Measurements from ENCODE around the gene FBXL5.

Gene FBXL5

DNA sequence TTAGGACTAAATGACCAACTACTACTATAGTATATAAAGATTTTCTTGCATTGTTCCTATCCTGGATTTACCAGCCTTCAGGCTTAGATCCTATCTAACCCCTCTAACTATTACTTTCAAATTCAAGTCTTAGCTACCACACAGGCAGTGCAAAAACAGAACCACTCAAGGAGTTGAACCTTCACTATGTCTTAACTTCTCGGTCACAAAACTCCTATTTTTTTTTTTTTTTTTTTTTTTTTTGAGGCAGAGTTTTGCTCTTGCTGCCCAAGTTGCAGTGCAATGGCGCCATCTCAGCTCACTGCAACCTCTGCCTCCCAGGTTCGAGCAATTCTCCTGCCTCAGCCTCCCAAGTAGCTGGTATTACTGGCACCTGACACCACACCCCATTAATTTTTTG, 20.2 kb upstream of the FBXL5 start:
- no peaks in the 10 kb centered on the region for H3K9me3 ChIP-seq (replicated peaks; ENCODE audit: low read length)

DNA sequence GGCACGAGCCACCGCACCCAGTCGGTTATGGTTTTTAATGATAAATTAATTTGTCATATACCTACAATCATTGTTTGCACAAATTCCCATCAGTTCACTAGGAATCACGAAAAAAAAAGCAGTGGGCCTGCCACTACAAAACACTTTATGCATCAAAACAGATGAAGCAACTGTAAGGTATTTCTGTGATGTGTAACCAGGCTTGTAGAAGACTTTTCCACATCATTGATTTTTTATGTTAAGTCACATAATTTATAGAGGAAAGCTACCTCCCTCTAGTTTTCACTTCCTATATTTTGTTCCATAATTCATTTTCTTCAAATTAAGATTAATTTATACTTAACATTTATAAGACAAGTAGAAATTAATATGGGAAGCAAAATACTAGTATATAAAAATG, 19.8 kb upstream of the FBXL5 start:
- H3K4me3 ChIP-seq (ENCODE audit: low read length): no peak overlapping the region
- no peak overlapping the region for H3K4me2 ChIP-seq (ENCODE audit: low read length)
- no peaks in the 10 kb centered on the region for H3K27me3 ChIP-seq (ENCODE audit: control insufficient read depth, insufficient read depth, low read length)
- no peaks in the 10 kb centered on the region for H3K9me3 ChIP-seq (replicated peaks; ENCODE audit: low read length)
- no peak overlapping the region for H3K9ac ChIP-seq (ENCODE audit: low read depth, low read length)
- no peaks in the 10 kb centered on the region for H3K36me3 ChIP-seq (ENCODE audit: insufficient read depth, low read length)
- peaks cover 10% of the 10 kb centered on the region for H3K4me1 ChIP-seq (ENCODE audit: control insufficient read depth, insufficient read depth, low read length)

More for the DNA sequence above, 20.2 kb upstream of the FBXL5 start:
- peaks cover 12% of the 10 kb centered on the region for H3K4me1 ChIP-seq (ENCODE audit: control insufficient read depth, insufficient read depth, low read length)
- no peaks in the 10 kb centered on the region for H3K36me3 ChIP-seq (ENCODE audit: insufficient read depth, low read length)
- H3K4me2 ChIP-seq (ENCODE audit: low read length): no peak overlapping the region
- H3K4me3 ChIP-seq (ENCODE audit: low read length): no peak overlapping the region
- no peak overlapping the region for H3K9ac ChIP-seq (ENCODE audit: low read depth, low read length)
- H3K27me3 ChIP-seq (ENCODE audit: control insufficient read depth, insufficient read depth, low read length): no peaks in the 10 kb centered on the region

DNA sequence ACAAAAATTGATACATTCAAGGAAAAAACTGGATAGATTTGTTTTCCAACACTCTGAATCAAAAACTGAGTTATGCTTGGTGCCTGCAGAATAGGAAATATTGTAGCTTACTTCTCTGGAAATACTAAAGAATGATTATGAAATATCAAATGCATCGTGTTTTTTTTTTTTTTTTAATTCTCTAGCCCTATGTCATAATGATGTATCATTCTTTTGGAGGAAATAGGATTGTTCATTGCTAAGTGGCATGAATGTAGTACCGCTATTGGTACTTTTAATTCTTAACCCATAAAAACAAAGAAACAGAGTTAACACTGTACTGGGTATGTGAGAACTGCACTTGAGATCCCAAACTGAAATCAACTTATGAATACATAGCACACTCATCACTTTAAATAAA, 18.9 kb upstream of the FBXL5 start:
- H3K27me3 ChIP-seq (ENCODE audit: control insufficient read depth, insufficient read depth, low read length): no peaks in the 10 kb centered on the region
- H3K9ac ChIP-seq (ENCODE audit: low read depth, low read length): no peak overlapping the region
- peaks cover 6% of the 10 kb centered on the region for H3K4me1 ChIP-seq (ENCODE audit: control insufficient read depth, insufficient read depth, low read length)
- H3K4me3 ChIP-seq (ENCODE audit: low read length): no peak overlapping the region
- no peak overlapping the region for H3K4me2 ChIP-seq (ENCODE audit: low read length)
- no peaks in the 10 kb centered on the region for H3K9me3 ChIP-seq (replicated peaks; ENCODE audit: low read length)
- no peaks in the 10 kb centered on the region for H3K36me3 ChIP-seq (ENCODE audit: insufficient read depth, low read length)

DNA sequence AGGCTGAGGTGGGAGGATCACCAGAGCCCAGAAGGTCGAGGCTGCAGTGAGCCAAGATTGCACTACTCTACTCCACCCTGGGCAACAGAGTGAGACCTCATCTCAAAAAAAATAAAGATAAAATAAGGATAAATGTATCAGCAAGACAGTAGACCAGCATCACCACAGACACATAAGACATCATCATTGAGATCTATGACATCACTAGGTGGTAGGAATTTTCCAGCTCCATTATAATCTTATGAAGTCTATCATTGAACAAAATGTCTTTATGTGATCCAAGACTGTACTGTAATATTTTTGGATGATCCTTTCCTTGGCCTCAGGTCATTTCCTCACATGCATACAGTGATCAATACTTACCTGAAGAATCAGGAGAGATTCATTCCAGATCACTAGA, 18.2 kb upstream of the FBXL5 start:
- Histone ChIP-seq H3K4me3 (ENCODE audit: low read length) (no peak overlapping the region), H3K4me2 (ENCODE audit: low read length) (no peak overlapping the region), H3K4me1 (ENCODE audit: control insufficient read depth, insufficient read depth, low read length) (peaks cover 6% of the 10 kb centered on the region), H3K9ac (ENCODE audit: low read depth, low read length) (no peak overlapping the region), H3K27me3 (ENCODE audit: control insufficient read depth, insufficient read depth, low read length) (no peaks in the 10 kb centered on the region), H3K36me3 (ENCODE audit: insufficient read depth, low read length) (no peaks in the 10 kb centered on the region), H3K9me3 (replicated peaks; ENCODE audit: low read length) (no peaks in the 10 kb centered on the region)

DNA sequence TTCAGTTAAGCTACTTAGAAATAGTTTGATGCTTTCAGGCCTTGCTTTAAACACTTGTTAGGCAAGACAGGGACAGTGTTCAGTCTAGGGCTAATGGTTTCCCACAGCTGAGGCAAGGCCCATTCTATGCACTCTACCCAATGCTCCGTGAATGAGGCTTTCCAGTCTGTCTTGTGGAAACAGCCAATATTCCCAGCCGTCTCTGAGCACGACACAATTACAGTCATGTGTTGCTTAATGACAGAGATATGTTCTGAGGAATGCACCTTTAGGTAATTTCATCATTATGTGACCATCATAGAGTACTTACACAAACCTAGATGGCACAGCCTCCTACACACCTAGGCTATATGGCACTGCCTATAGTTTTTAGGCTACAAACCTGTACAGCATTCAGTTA, 16.9 kb upstream of the FBXL5 start:
- H3K9me3 ChIP-seq (replicated peaks; ENCODE audit: low read length): no peaks in the 10 kb centered on the region
- peaks cover 2% of the 10 kb centered on the region for H3K36me3 ChIP-seq (ENCODE audit: insufficient read depth, low read length)
- H3K4me3 ChIP-seq (ENCODE audit: low read length): no peak overlapping the region
- no peaks in the 10 kb centered on the region for H3K4me1 ChIP-seq (ENCODE audit: control insufficient read depth, insufficient read depth, low read length)
- H3K9ac ChIP-seq (ENCODE audit: low read depth, low read length): no peak overlapping the region
- no peak overlapping the region for H3K4me2 ChIP-seq (ENCODE audit: low read length)
- no peaks in the 10 kb centered on the region for H3K27me3 ChIP-seq (ENCODE audit: control insufficient read depth, insufficient read depth, low read length)

DNA sequence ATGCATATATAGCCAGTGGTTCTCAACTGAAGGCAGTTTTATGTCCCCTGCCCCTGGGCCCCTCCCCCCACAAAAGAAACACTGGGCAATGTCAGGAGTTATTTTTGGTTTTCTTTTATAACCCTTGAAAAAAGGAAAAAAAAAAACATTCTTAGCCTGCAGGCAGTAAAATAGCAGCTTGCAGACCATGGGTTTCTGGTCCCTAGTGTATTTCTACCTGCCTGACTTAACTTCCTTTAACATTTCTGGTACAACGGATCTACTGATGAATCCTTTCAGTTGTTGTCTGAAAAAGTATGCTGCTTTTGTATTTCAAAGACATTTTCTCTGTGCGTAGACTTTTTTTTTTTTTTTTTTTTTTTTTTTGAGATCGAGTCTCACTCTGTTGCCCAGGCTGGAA, 15.4 kb upstream of the FBXL5 start:
- H3K9me3 ChIP-seq (replicated peaks; ENCODE audit: low read length): no peaks in the 10 kb centered on the region
- no peak overlapping the region for H3K4me2 ChIP-seq (ENCODE audit: low read length)
- H3K36me3 ChIP-seq (ENCODE audit: insufficient read depth, low read length): peaks cover 5% of the 10 kb centered on the region
- peaks cover 11% of the 10 kb centered on the region for H3K4me1 ChIP-seq (ENCODE audit: control insufficient read depth, insufficient read depth, low read length)
- H3K4me3 ChIP-seq (ENCODE audit: low read length): no peak overlapping the region
- no peak overlapping the region for H3K9ac ChIP-seq (ENCODE audit: low read depth, low read length)
- H3K27me3 ChIP-seq (ENCODE audit: control insufficient read depth, insufficient read depth, low read length): no peaks in the 10 kb centered on the region

DNA sequence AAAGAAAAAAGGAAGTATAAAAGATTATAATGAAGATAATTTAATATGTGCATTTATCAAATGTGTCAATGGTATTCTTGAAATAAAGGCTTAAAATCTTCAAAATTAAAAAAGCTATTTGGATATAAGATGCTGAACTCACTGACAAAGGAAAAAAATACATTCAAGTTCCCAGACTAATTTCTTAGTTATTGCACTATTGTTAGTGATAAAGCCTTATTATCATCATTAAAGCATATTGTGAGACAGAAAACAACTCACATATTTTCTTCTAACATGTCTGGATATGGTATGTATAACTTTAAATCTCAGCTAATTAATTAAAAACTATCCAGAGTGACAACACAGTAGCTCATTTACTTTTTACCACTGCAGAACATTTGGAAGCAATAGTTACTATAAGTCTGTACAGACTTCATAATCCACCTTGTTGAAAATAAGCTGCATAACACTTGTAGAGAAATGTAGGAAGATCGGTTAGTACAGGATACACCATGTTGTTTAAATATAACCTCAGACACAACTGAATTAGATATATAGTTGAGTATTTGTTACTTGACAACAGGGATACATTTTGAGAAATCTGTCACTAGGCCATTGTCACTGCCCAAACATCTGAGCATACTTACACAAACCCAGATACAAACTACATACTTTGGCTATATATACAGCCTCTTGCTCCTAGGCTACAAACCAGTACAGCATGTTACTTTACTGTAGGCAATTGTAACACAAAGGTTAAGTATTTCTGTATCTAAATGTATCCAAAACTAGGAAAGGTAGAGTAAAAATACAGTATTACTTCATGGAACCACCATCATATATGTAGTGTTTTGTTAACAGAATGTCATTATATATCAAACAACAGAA, 13.6 kb upstream of the FBXL5 start:
- Histone ChIP-seq H3K9ac (ENCODE audit: low read depth, low read length) (no peak overlapping the region), H3K4me3 (ENCODE audit: low read length) (no peak overlapping the region), H3K27me3 (ENCODE audit: control insufficient read depth, insufficient read depth, low read length) (no peaks in the 10 kb centered on the region), H3K36me3 (ENCODE audit: insufficient read depth, low read length) (peaks cover 5% of the 10 kb centered on the region), H3K4me1 (ENCODE audit: control insufficient read depth, insufficient read depth, low read length) (peaks cover 14% of the 10 kb centered on the region), H3K9me3 (replicated peaks; ENCODE audit: low read length) (no peaks in the 10 kb centered on the region), H3K4me2 (ENCODE audit: low read length) (no peak overlapping the region)

DNA sequence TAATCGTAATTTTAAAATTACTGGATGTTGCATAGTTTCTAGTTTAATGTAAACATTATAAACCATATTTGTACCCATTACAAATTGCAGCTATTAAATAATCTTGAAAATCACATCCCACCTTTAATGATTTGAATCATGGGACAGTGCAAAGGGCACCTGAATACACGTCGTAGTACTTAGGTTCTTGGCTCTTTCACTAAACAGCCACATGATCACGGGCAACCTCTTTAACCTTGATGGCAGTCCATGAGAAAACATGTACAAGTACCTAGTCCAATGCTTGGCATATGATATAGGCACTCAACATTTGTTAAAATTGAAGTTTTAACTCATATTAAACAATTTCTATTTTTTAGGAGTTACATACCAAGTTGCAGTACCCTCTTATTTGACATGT, 11.8 kb upstream of the FBXL5 start:
- Histone ChIP-seq H3K27me3 (ENCODE audit: control insufficient read depth, insufficient read depth, low read length) (no peaks in the 10 kb centered on the region), H3K4me2 (ENCODE audit: low read length) (no peak overlapping the region), H3K36me3 (ENCODE audit: insufficient read depth, low read length) (peaks cover 5% of the 10 kb centered on the region), H3K4me3 (ENCODE audit: low read length) (no peak overlapping the region), H3K9ac (ENCODE audit: low read depth, low read length) (no peak overlapping the region), H3K9me3 (replicated peaks; ENCODE audit: low read length) (no peaks in the 10 kb centered on the region), H3K4me1 (ENCODE audit: control insufficient read depth, insufficient read depth, low read length) (peaks cover 14% of the 10 kb centered on the region)

DNA sequence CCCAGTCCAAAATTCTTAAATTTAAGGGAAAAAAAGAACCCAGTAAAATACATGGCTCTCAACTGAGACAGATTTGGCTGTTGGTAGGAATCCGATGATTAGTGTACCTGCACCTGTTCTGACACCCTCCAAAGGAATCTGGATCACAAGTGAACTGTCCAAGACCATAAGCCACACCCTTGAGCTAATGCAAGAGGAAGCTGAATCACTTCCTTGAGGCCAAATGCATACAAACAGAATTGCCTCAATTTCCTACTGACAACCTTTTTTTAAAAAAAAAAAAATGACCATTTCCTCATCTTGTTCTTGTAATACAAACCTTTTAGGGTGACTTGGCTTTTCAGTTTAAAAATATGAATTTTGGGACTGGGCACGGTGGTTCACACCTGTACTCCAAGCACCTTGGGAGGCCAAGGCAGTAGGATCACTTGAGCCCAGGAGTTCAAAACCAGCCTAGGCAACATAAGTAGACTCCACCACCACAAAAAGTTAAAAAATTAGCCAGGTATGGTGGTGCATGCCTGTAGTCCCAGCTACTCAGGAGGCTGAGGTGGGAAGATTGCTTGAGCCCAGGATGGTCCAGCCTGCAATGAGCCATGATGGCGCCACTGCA, 10.7 kb upstream of the FBXL5 start:
- H3K4me3 ChIP-seq (ENCODE audit: low read length): no peak overlapping the region
- peak overlapping the region; percentile 39 for H3K4me2 ChIP-seq (ENCODE audit: low read length)
- peaks cover 5% of the 10 kb centered on the region for H3K36me3 ChIP-seq (ENCODE audit: insufficient read depth, low read length)
- H3K27me3 ChIP-seq (ENCODE audit: control insufficient read depth, insufficient read depth, low read length): no peaks in the 10 kb centered on the region
- H3K4me1 ChIP-seq (ENCODE audit: control insufficient read depth, insufficient read depth, low read length): peaks cover 14% of the 10 kb centered on the region
- H3K9me3 ChIP-seq (replicated peaks; ENCODE audit: low read length): no peaks in the 10 kb centered on the region
- H3K9ac ChIP-seq (ENCODE audit: low read depth, low read length): no peak overlapping the region

DNA sequence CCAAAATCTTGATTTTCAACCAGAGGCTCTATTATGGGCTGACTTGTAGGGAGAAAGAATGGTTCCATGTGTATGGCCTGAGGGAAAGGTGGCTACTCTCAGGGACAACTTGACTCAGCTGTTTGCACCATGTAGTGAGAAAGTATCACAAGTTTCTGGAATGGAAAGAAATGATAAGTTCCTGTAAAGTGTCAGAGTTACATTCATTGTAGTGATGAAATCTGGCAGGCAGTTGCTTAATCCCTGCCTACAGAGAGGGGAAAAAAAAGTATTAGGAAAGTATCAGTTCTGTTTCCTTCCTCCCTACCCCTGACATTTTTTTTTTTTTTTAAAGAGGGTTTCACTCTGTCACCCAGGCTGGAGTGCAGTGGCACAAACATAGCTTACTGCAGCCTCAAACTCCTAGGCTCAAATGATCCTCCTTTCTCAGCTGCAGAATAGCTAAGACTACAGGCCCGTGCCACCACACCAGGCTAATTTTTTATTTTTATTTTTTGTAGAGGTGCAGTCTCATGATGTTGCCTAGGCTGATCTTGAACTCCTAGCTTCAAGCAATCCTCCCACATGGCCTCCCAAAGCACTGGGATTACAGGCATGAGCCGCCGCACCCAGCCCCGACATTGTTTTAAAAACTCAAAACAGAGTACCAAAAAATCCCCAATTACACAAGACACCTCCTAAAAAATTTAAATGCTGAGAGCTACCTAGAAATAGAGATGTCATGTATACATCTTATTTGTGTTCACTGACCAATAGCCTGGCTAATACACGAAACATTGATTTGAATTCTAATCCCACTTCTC, 4.8 kb upstream of the FBXL5 start:
- Histone ChIP-seq H3K4me3 (ENCODE audit: low read length) (no peak overlapping the region), H3K9ac (ENCODE audit: low read depth, low read length) (no peak overlapping the region)

DNA sequence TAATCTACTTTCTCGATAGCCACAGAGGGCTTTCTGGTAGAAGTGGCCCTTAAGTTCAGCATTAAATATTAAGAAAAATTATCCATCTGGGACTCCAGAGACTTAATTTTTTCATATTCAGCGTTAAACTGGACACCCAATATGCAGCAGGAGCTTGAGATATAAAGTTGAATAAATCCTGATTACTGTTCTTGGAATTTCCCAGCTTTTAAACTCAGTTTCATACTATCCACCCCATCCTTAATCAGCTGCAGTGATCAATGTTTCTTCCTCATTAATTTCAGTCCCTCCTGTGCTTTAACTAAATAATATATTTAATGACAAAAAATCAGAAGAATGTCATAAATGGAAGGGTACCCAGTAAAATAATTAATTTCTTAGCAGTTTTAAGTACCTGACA, 3.6 kb upstream of the FBXL5 start:
- Histone ChIP-seq H3K9ac (ENCODE audit: low read depth, low read length) (no peak overlapping the region), H3K36me3 (ENCODE audit: insufficient read depth, low read length) (no peaks in the 10 kb centered on the region), H3K4me1 (ENCODE audit: control insufficient read depth, insufficient read depth, low read length) (peaks cover 19% of the 10 kb centered on the region), H3K4me2 (ENCODE audit: low read length) (no peak overlapping the region), H3K4me3 (ENCODE audit: low read length) (no peak overlapping the region), H3K9me3 (replicated peaks; ENCODE audit: low read length) (no peaks in the 10 kb centered on the region), H3K27me3 (ENCODE audit: control insufficient read depth, insufficient read depth, low read length) (no peaks in the 10 kb centered on the region)

More for the DNA sequence above, 4.8 kb upstream of the FBXL5 start:
- peaks cover 19% of the 10 kb centered on the region for H3K4me1 ChIP-seq (ENCODE audit: control insufficient read depth, insufficient read depth, low read length)
- H3K9me3 ChIP-seq (replicated peaks; ENCODE audit: low read length): no peaks in the 10 kb centered on the region
- no peak overlapping the region for H3K4me2 ChIP-seq (ENCODE audit: low read length)
- no peaks in the 10 kb centered on the region for H3K36me3 ChIP-seq (ENCODE audit: insufficient read depth, low read length)
- no peaks in the 10 kb centered on the region for H3K27me3 ChIP-seq (ENCODE audit: control insufficient read depth, insufficient read depth, low read length)
